Fibroblast of skin of back (primary cell): ENCODE measurements around the gene INPP5A.
A peak's percentile ranks its signal among the peaks of the same experiment; 100 is the strongest.
"Not testable (repeated sequence)": the region's sequence is repeated elsewhere in the genome, so short reads cannot be mapped to it uniquely, and the experiment has no call there.

Source experiments
- DNase-seq: peaks from one replicate; pipeline ENCODE4 v3.0.0-alpha.2; 2013

INPP5A gene

DNA sequence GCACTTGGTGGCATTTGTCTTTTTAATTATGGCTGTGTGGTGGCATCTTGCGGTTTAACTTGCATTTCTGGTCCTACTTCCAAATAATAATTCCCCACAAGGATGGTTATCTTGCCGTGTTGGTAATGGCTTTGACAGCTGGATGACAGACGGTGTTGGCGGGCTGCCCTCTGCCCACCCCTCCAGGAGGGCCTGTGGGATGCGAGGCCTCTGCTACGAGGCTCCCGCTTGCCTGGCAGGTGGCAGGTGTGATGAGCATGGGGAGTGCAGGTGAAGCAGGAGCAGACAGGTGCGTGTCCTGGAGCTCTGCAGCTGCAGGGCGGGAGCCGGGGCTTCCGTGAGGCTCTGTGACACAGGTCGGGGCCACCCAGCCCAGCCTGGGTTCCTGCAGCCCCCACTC, 11.8 kb downstream of the INPP5A start:
- DNase-seq = no peak

- no peak for DNase-seq
Measured at GRCh38 chr10:132550366-132551092, 12.9 kb downstream of the INPP5A start.

GRCh38 chr10:132551093-132551807, 13.7 kb downstream of the INPP5A start:
- no peak for DNase-seq

DNA sequence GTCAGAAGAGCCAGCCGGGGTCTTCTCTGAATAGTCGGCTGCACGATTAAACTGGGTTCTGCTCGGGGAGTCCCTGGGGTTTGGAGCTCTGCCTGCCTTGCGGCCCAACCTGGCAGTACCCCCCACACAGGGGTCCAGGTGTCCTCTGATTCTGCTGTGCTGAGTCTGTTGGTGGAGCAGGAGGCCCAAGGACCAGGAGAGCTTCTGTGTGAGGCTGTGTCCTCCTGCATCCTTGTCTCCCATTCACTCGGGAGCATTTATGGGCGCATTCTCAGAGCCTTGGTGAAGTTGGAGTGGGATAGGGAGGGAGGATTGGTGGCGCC, 14.2 kb downstream of the INPP5A start:
- DNase-seq = no peak

DNA sequence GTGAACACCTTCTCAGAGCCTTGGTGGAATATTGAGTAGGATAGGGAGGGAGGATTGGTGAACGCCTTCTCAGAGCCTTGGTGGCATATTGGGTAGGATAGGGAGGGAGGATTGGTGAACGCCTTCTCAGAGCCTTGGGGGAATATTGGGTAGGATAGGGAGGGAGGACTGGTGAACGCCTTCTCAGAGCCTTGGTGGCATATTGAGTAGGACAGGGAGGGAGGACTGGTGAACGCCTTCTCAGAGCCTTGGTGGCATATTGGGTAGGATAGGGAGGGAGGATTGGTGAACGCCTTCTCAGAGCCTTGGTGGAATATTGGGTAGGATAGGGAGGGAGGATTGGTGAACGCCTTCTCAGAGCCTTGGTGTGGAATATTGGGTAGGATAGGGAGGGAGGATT, 15.0 kb downstream of the INPP5A start:
- not testable (repeated sequence) for DNase-seq

DNA sequence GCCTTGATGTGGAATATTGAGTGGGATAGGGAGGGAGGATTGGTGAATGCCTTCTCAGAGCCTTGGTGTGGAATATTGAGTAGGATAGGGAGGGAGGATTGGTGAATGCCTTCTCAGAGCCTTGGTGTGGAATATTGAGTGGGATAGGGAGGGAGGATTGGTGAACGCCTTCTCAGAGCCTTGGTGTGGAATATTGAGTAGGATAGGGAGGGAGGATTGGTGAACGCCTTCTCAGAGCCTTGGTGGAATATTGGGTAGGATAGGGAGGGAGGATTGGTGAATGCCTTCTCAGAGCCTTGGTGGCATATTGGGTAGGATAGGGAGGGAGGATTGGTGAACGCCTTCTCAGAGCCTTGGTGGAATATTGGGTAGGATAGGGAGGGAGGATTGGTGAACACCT, 16.0 kb downstream of the INPP5A start:
- not testable (repeated sequence) for DNase-seq

- DNase-seq = no peak
Measured at GRCh38 chr10:132554053-132554990, 16.7 kb downstream of the INPP5A start.

GRCh38 chr10:132554991-132555647, 17.5 kb downstream of the INPP5A start:
- DNase-seq = no peak

DNA sequence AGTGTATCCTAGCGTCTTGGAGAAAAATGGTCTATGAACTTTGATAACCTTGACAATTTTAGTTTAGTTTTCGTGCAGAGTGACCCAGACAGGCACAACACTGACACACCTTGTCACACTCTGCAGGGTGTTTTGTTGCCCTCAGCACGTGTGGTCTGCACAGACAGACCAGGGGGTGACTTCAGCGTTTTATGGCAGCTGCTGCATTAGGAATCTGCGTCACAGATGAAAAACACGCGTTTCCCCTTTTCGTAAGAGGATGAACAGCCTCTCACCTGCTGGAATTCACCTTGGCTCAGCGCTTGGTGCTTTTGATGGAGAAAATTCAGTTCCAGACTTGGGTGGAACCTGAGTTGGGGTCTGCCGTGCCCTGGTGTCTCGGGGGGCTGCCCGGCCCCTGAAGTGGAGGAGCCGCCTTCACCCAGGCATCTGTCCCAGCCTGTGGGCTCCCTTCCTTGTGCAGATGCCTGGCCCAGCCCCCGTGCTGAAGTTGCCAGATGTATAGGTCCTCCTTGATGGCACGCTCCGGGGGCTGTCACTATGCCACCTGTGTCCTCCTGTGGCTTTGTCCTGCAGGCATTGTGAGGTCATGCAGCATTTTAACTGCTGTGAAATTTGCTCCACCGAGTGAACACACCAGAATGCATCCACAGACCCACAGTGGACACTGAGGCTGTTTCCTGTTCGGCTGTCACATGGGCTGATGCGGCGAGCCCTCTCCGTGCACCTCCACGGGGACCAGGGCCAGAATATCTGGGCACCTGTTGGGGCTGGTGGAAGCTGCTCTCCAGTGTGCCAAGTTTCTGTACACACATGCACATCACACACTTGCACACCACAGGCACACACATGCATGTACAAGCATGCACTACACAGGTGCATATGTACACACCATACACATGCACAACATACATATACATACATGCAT, 18.3 kb downstream of the INPP5A start:
- DNase-seq = no peak

- no peak for DNase-seq
Measured at GRCh38 chr10:132556994-132557441, 19.4 kb downstream of the INPP5A start.

DNA sequence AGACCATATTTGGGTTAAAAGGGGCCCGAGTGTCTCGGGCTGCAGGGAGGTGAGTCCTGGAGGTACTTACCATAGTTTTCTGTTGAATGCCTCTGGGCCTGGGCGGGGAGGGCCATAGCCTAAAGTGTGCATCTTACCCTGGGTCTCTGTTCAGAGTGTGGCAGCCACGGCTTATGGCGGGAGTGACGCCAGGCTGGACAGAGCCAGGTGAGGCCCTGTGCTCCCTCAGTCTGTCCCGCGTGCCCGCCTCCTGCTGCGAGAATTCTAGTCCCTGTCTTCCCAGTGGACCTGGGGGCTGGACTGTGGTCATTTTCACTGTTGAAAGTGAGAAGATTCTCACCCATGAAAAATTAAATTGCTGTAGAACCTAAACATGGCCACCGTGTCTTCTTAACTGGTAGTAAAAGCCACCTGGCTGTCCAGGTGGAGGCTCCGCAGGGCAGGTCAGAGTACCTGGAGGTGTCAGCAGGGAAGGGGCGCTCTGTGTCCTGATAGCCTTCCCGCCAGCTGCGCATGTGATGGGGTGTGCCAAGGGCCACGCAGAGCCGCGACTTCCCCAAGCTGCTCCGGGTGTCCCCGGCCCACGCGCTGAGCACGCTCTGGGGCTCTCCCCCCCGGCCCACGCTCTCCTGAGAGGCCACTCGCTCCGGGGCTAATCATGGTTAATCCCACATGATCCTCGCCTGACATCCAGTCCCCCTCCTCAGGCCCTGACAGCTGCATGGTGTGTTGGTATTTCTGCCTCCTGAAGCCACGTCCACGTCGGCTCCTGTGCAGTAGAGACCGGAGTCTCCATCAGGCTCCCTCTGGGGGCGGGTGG, 20.3 kb downstream of the INPP5A start:
- no peak for DNase-seq

DNA sequence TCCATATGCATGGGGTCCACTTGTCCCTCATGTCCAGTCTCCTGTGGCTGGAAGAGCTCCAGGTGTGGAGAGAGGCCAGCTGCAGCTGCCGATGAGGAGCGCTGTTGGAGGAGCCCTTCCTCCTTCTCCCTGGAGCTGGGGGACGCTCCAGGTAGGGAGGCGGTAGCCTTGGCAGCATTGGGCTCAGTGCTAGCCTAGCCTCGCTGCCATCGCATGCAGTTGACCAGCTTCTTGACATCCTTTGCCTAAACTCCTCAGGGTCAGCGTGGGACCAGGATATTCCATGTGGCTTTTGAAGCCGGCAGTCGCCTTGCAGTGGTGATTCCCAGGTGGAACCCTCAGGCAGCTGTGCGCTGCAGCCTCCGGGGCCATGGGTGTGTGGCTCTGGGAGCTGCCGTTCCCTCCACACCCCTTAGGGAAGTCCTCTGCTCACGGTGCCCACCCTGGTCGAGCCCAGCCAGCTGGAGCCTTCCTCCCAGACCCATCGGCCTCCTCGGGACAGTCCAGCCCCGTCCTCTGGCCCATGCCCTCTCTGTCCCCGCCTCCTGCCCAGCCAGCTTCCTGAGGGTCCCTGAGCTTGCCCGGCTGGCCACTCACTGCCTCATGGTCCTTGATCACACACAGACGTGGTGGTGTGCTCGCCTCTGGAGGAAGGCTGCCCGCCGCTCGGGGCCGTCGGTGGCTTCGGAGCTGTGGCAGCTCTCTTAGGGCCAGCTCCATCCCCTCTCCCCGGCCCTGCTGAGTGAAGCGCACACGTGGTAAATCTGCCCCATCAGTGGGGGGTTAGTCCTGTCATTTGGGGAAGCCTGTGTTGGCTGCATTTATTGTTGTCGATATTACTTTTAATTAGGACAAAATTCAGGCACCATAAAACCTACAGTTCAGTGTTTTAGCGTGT, 21.2 kb downstream of the INPP5A start:
- no peak for DNase-seq

DNA sequence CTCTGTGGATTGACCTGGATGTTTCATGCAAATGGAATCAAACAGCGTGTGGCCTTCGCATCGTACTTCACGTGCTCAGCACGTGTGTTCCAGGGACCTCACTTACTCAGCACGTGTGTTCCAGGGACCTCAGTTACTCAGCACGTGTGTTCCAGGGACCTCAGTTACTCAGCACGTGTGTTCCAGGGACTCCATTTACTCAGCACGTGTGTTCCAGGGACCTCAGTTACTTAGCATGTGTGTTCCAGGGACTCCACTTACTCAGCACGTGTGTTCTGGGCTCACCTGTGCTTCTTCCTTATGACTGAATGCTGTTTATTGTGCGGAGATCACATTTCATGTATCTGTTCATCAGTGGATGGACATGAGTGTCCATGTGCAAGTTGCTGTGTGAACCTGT, 22.0 kb downstream of the INPP5A start:
- no peak for DNase-seq

DNA sequence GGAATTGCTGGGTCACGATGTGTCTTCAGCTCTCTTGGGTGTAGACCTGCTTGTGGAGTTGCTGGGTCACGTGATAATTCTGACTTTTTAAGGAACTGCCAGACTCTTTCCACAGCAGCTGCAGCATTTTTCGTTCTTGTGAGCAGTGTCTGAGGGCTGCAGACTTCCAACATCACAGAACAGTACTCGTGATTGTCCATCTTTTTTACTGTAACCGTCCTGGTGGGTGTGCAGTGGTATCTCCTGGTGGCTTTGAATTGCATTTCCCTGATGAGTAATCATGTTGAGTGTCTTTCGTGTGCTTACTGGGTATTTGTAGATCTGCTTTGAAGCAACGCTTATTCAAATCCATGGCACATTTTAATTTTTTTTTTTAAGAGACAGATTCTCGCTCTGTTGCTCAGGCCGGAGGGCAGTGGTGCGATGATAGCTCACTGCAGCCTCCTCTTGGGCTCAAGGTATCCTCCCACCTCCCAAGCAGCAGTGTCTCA, 22.7 kb downstream of the INPP5A start:
- DNase-seq = no peak

- no peak for DNase-seq
Measured at GRCh38 chr10:132562177-132562915, 24.8 kb downstream of the INPP5A start.

DNA sequence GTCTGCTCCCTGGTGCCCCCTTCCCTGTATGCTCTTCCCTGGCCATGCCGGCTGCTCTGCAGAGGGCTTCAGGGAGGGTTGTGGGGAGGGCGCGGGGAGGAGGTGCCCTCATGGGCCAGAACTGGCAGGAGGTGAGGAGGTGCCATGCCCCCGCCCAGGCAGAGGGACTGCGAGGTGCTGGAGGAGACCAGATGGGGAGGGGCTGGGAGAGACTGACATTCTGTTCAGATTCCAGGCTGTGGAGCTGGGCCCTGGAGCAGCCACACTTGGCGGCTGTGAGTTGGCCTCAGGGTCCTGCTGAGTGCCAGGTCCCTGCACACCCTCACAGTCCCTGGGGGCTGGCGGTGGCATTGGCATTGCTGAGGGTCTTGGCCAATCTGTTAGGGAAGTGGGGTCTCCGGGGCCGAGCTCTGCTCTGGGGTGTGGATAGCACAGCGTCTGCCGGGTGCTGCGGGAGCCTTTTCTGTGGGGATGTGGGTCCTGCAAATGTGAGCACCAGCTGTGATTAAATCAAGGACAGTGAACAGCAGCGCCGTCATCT, 25.4 kb downstream of the INPP5A start:
- no peak for DNase-seq

- peak; percentile 21 for DNase-seq
Measured at GRCh38 chr10:132563485-132564248, 26.1 kb downstream of the INPP5A start.

DNA sequence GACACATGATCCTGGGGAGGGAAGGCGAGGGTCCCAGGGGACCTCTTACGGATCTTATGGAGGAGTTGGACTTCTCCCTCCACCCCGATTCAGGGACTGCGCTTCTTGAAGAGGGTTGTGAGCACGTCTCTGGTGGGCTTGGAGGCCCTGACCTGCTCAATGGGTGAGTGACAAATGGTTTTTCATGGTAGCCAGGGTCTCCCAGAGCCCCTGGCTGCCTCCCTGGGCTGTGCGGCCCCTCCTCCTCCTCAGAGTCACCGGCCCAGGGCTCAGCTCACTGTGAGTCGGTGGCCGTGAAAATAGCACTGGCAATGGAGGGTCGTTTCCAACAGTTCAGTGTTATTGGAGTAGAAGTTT, 26.6 kb downstream of the INPP5A start:
- DNase-seq = no peak
